IMR-90 (cell line): ENCODE data around the gene IGFBP6. TPM values are rescaled to one million over a fixed set of nuclear protein-coding genes. Genes with fewer than 3 reads are reported as not detected.

Experiments used
- ATAC-seq: fragments of 200-7000 bp; cut with Tn5 transposase; 2 replicates; pipeline ENCODE4 v1.9.1; 2020; ENCODE audit warnings: low read depth, mild to moderate bottlenecking, moderate library complexity
- BruUV-seq: library from RNA; stranded (reverse); fragments of 400-500 nt; replicated peaks from 2 replicates; lab custom pipeline; 2021; lab: Mats Ljungman, UMichigan
- CTCF ChIA-PET: fragments of 300-600 bp; formaldehyde crosslinking; extraction: SDS; loops from one replicate; lab custom pipeline; 2021; ENCODE audit warnings: antibody characterized with exemption; lab: Yijun Ruan, JAX
- POLR2A ChIA-PET: fragments of 300-600 bp; sonication (Branson Sonifier 250); formaldehyde crosslinking; loops from one replicate; lab custom pipeline; 2022; ENCODE audit warnings: antibody characterized with exemption; ENCODE audit not compliant: unreplicated experiment; lab: Charles Lee
- DNase-seq: peaks from one replicate; pipeline ENCODE4 v3.0.0; 2013
- H2AFZ ChIP-seq: replicated peaks from 2 replicates; pipeline ENCODE3; 2013; ENCODE audit warnings: low read length, mild to moderate bottlenecking; ENCODE audit not compliant: poor library complexity
- H2AK5ac ChIP-seq: 2 replicates; pipeline ENCODE4 v1.6.1; 2013; ENCODE audit warnings: low read depth, low read length, inconsistent platforms
- H2AK9ac ChIP-seq: replicated peaks from 2 replicates; pipeline ENCODE3; 2013; ENCODE audit warnings: mild to moderate bottlenecking, low read depth, low read length, moderate library complexity; ENCODE audit not compliant: poor library complexity
- H2BK120ac ChIP-seq: 2 replicates; pipeline ENCODE4 v1.6.1; 2013; ENCODE audit warnings: low read depth, low read length, inconsistent platforms
- H2BK15ac ChIP-seq: 3 replicates; pipeline ENCODE4 v1.6.1; 2013; ENCODE audit warnings: low read depth, low read length, inconsistent platforms
- H2BK20ac ChIP-seq: 2 replicates; pipeline ENCODE4 v1.6.1; 2013; ENCODE audit warnings: low read depth, mild to moderate bottlenecking, inconsistent platforms, low read length, moderate library complexity
- H2BK5ac ChIP-seq: 2 replicates; pipeline ENCODE4 v1.6.1; 2013; ENCODE audit warnings: mild to moderate bottlenecking, low read depth, low read length, inconsistent platforms; ENCODE audit not compliant: poor library complexity, severe bottlenecking
- H3K14ac ChIP-seq: replicated peaks from 2 replicates; pipeline ENCODE4 v1.6.1; 2013; ENCODE audit warnings: low read depth, low read length, inconsistent platforms
- H3K18ac ChIP-seq: 2 replicates; pipeline ENCODE4 v1.6.1; 2013; ENCODE audit warnings: low read depth, low read length, control low read depth
- H3K23ac ChIP-seq: 2 replicates; pipeline ENCODE4 v1.6.1; 2013; ENCODE audit warnings: low read depth, low read length, inconsistent platforms
- H3K27ac ChIP-seq: 2 replicates; pipeline ENCODE4 v1.5.1; 2013; ENCODE audit warnings: mild to moderate bottlenecking, control low read depth, low read length; ENCODE audit not compliant: insufficient read depth
- H3K27me3 ChIP-seq: 2 replicates; pipeline ENCODE4 v1.6.1; 2013; ENCODE audit warnings: low read length; ENCODE audit not compliant: control insufficient read depth, insufficient read depth
- H3K36me3 ChIP-seq: 2 replicates; pipeline ENCODE4 v1.6.1; 2013; ENCODE audit warnings: low read length, mixed read lengths; ENCODE audit not compliant: control insufficient read depth, insufficient read depth
- H3K4ac ChIP-seq: 2 replicates; pipeline ENCODE4 v1.6.1; 2013; ENCODE audit warnings: low read depth, low read length, inconsistent platforms
- H3K4me1 ChIP-seq: 2 replicates; pipeline ENCODE4 v1.6.1; 2013; ENCODE audit warnings: low read length, mixed read lengths; ENCODE audit not compliant: control insufficient read depth, insufficient read depth
- H3K4me2 ChIP-seq: 2 replicates; pipeline ENCODE4 v1.6.1; 2013; ENCODE audit warnings: low read depth, mild to moderate bottlenecking, control low read depth, low read length, moderate library complexity
- H3K4me3 ChIP-seq: 2 replicates; pipeline ENCODE4 v1.5.1; 2013; ENCODE audit warnings: low read depth, mild to moderate bottlenecking, control low read depth, low read length, moderate library complexity; ENCODE audit not compliant: insufficient read depth
- H3K56ac ChIP-seq: 2 replicates; pipeline ENCODE4 v1.6.1; 2013; ENCODE audit warnings: low read length, inconsistent platforms; ENCODE audit not compliant: insufficient read depth; ENCODE audit errors: extremely low read depth
- H3K79me1 ChIP-seq, 2 experiments: 2 replicates each; pipeline ENCODE4 v1.6.1; 2013; ENCODE audit warnings: low read length in 2 of 2, inconsistent platforms in 1 of 2, low read depth in 1 of 2
- H3K9ac ChIP-seq: 2 replicates; pipeline ENCODE4 v1.6.1; 2013; ENCODE audit warnings: low read depth, low read length, control low read depth
- H3K9me1 ChIP-seq: 2 replicates; pipeline ENCODE4 v1.6.1; 2013; ENCODE audit warnings: low read length, inconsistent platforms; ENCODE audit not compliant: insufficient read depth
- H3K9me3 ChIP-seq: 2 replicates; pipeline ENCODE4 v1.6.1; 2013; ENCODE audit warnings: low read length; ENCODE audit not compliant: control insufficient read depth, insufficient read depth
- H4K20me1 ChIP-seq: 2 replicates; pipeline ENCODE4 v1.6.1; 2013; ENCODE audit warnings: low read length, inconsistent platforms; ENCODE audit not compliant: insufficient read depth
- H4K5ac ChIP-seq: 2 replicates; pipeline ENCODE4 v1.6.1; 2013; ENCODE audit warnings: mild to moderate bottlenecking, low read depth, low read length, control low read depth
- H4K8ac ChIP-seq, 2 experiments: 2 replicates each; pipeline ENCODE4 v1.6.1; 2013; ENCODE audit warnings: low read depth in 2 of 2, low read length in 2 of 2, control low read depth in 1 of 2, inconsistent platforms in 1 of 2
- H4K91ac ChIP-seq: 2 replicates; pipeline ENCODE4 v1.6.1; 2013; ENCODE audit warnings: low read depth, low read length, inconsistent platforms; ENCODE audit not compliant: insufficient read depth
- CHD1 ChIP-seq: IDR thresholded peaks from 2 replicates; pipeline ENCODE4 v1.6.1; 2012; ENCODE audit warnings: low read depth, low read length, improper control_type of control experiment
- MAZ ChIP-seq: IDR thresholded peaks from 2 replicates; pipeline ENCODE4 v1.6.1; 2012; ENCODE audit warnings: low read depth, mild to moderate bottlenecking, low read length, improper control_type of control experiment, moderate library complexity, borderline replicate concordance
- RCOR1 ChIP-seq: IDR thresholded peaks from 2 replicates; pipeline ENCODE4 v1.6.1; 2012; ENCODE audit warnings: mild to moderate bottlenecking, low read length, improper control_type of control experiment; ENCODE audit not compliant: insufficient replicate concordance
- RFX5 ChIP-seq: IDR thresholded peaks from 2 replicates; pipeline ENCODE4 v1.8.0; 2012; ENCODE audit warnings: low read depth, mild to moderate bottlenecking, low read length, moderate library complexity
- WGBS, 2 experiments: methylation state at CpG; one replicate each; pipeline versions ENCODE4 v1.1.5 to v1.1.7; 2013; ENCODE audit warnings: missing lambda C conversion rate in 2 of 2; ENCODE audit not compliant: insufficient read length in 1 of 2; ENCODE audit errors: extremely low coverage in 2 of 2; 5-methylcytosine and 5-hydroxymethylcytosine counted together
- dilution Hi-C: fragments of 300-500 bp; cut with HindIII; formaldehyde crosslinking; loops from one replicate; pipeline ENCODE4 v1.14.3; 2018; ENCODE audit warnings: low sequenced_read_pairs; ENCODE audit not compliant: unreplicated experiment
- in situ Hi-C: fragments of 300-500 bp; cut with MboI; formaldehyde crosslinking; loops from 3 replicates; pipeline ENCODE4 v1.14.3; 2019; ENCODE audit warnings: low sequenced_read_pairs, inconsistent platforms, mixed read lengths
- intact Hi-C: fragments of 100-400 bp; cut with micrococcal nuclease; formaldehyde crosslinking; loops from 2 replicates; pipeline ENCODE4 v1.10.0; 2022
- polyA plus RNA-seq, 3 experiments: library from polyadenylated mRNA; depleted of rRNA; stranded (reverse); fragments of >200 nt; gene quantifications; 2 replicates each; pipeline ENCODE4 v1.2.3, GENCODE V29; 2012; ENCODE audit warnings: low replicate concordance in 1 of 3
- total RNA-seq: library from RNA; depleted of rRNA; stranded (reverse); fragments of >200 nt; gene quantifications from 2 replicates; pipeline ENCODE4 v1.2.3, GENCODE V29; 2012

The IGFBP6 gene
- total and polyA plus RNA-seq, 2 of the 4 experiments (the other 2 are of a cell fraction), result 124 to 337 TPM

DNA sequence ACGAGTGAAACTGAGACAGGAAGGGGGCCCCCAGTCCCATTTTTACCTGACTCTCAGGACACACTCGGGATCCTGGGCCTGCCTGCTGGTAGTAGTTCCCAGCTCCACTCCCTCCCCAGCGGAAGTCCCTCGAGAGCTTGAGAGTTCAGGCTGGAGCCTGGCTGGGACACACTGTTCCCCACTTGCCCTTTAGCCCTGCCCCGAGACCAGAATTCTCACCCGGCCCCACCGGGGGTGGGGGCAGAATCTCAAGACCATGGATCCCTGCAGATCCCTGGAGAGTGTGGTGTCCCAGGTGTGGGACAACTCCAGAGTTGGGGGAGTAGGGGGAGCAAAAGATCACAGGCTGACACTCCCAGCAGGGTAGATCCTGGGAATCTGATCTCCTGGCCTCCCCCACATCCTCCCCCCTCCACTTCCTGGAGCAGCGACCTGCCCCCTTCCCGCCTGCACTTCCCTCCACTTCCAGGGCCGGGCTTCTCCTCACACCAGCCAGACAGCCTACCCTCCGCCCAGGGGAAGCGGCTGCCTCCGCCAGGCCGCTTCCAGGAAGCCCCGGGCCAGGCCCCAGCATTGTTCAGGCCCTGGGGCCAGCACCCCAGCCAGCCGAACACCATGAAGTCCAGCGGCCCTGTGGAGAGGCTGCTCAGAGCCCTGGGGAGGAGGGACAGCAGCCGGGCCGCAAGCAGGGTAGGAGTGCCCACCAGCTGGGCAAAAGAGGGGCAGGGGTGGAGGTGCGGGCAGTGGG, 47.7 kb upstream of the IGFBP6 start, which contains the start of gene TNS2:
Gene TNS2 (plus strand): TSS at position 495 of the 748 bp plus-strand sequence. CDS start 121 bp downstream, at position 616.
- H3K9me3 ChIP-seq, result no peaks in the 10 kb centered on the region
- H4K20me1 ChIP-seq, result peaks cover 22% of the 10 kb centered on the region
- peak within 1 kb of the TSS; percentile 87 for H3K9ac ChIP-seq
- in situ Hi-C loops, result no loop called here
- peak within 1 kb of the TSS; percentile 100 for H2AK5ac ChIP-seq
- peak; percentile 40 for DNase-seq
- dilution Hi-C loops, result no loop called here
- peaks cover 19% of the 10 kb centered on the region; the same call in 1 of the 2 replicates for H3K36me3 ChIP-seq
- H4K91ac ChIP-seq, result peak within 1 kb of the TSS; percentile 99
- peak within 1 kb of the TSS; percentile 100 for H3K4ac ChIP-seq
- H3K23ac ChIP-seq, result peak within 1 kb of the TSS; percentile 92
- peak within 1 kb of the TSS; percentile 99 for H2BK120ac ChIP-seq
- intact Hi-C loops, result loop anchor here (5.0 kb wide), 1 partner anchor 248 kb away; the partner anchor contains the start of genes MYG1 and PFDN5
- ChIA-PET POLR2A (no interaction called here), CTCF (interaction anchor here (0.9 to 2.4 kb wide), 2 partner anchors 49 to 148 kb away, joined by 5 to 6 read pairs; no protein-coding TSS in a partner anchor)
- H3K18ac ChIP-seq, result peak within 1 kb of the TSS; percentile 73
- BruUV-seq, result no TSS peak
- peak within 1 kb of the TSS; percentile 97; the same call in 2 of the 3 replicates for H2BK15ac ChIP-seq
- H4K8ac ChIP-seq, result peak within 1 kb of the TSS; percentile 84 to 89
- H2AK9ac ChIP-seq, result peak within 1 kb of the TSS; percentile 100
- peak within 1 kb of the TSS; percentile 99 for H3K27ac ChIP-seq
- H3K79me1 ChIP-seq, result peaks cover 15 to 78% of the 10 kb centered on the region in 2 experiments; a peak in 3 of 4 replicates
- TF ChIP-seq MAZ (peak; percentile 65; the same call in 1 of the 2 replicates), CHD1 (no peak), RFX5 (no peak), RCOR1 (no peak)
- H3K56ac ChIP-seq, result peak within 1 kb of the TSS; percentile 87
- peaks cover 28% of the 10 kb centered on the region for H3K9me1 ChIP-seq
- H2BK5ac ChIP-seq, result peak within 1 kb of the TSS; percentile 99
- peak within 1 kb of the TSS; percentile 90 for H2AFZ ChIP-seq
- H3K14ac ChIP-seq, result peak within 1 kb of the TSS; percentile 98
- H4K5ac ChIP-seq, result peak within 1 kb of the TSS; percentile 80
- H3K27me3 ChIP-seq, result no peaks in the 10 kb centered on the region
- peak within 1 kb of the TSS; percentile 57 for H3K4me3 ChIP-seq
- peaks cover 56% of the 10 kb centered on the region for H3K4me1 ChIP-seq
- 0% methylated on average over 8 of the region's 20 CpGs; no CpG with 5 or more reads in 1 of the 2 experiments for WGBS, 2 experiments
- peak; percentile 2 for ATAC-seq
- peak within 1 kb of the TSS; percentile 67 for H3K4me2 ChIP-seq
- peak within 1 kb of the TSS; percentile 93 for H2BK20ac ChIP-seq
